ENCODE measurements around the gene ULK4. TPM values are rescaled to one million over a fixed set of nuclear protein-coding genes. Genes with fewer than 3 reads are reported as not detected.

ULK4 gene
- total and polyA plus RNA-seq, 2 of the 4 experiments (the other 2 are of a cell fraction) = 2.7 to 5.0 TPM

- Histone ChIP-seq H2BK5ac (ENCODE audit: low read depth, low read length, poor library complexity, severe bottlenecking) (no peak overlapping the region), H2AFZ (replicated peaks; ENCODE audit: low read length, poor library complexity) (no peak overlapping the region), H3K9ac (ENCODE audit: low read depth, low read length) (no peak overlapping the region), H3K4me3 (ENCODE audit: insufficient read depth, low read depth, low read length) (no peak overlapping the region), H4K8ac (ENCODE audit: low read depth in 2 of 2, low read length in 2 of 2) (no peak overlapping the region), H3K14ac (replicated peaks; ENCODE audit: low read depth, low read length) (no peak overlapping the region), H3K27ac (ENCODE audit: insufficient read depth, low read length) (no peak overlapping the region), H3K79me1 (ENCODE audit: low read depth in 1 of 2, low read length in 2 of 2) (no peaks in the 10 kb centered on the region), H3K27me3 (ENCODE audit: control insufficient read depth, insufficient read depth, low read length) (0 out of 2 replicates have a peak, but pooled peaks cover 1% of the 10 kb centered on the region), H4K20me1 (ENCODE audit: insufficient read depth, low read length) (no peaks in the 10 kb centered on the region), H3K23ac (ENCODE audit: low read depth, low read length) (no peak overlapping the region), H2BK15ac (ENCODE audit: low read depth, low read length) (no peak overlapping the region), H3K4me2 (ENCODE audit: low read depth, low read length) (no peak overlapping the region), H3K56ac (ENCODE audit: extremely low read depth, insufficient read depth, low read length) (no peak overlapping the region), H4K5ac (ENCODE audit: low read depth, low read length) (no peak overlapping the region), H4K91ac (ENCODE audit: insufficient read depth, low read depth, low read length) (no peak overlapping the region), H2AK9ac (replicated peaks; ENCODE audit: low read depth, low read length, poor library complexity) (no peak overlapping the region), H3K18ac (ENCODE audit: low read depth, low read length) (no peak overlapping the region), H2BK20ac (ENCODE audit: low read depth, low read length) (no peak overlapping the region), H2AK5ac (ENCODE audit: low read depth, low read length) (no peak overlapping the region), H3K4me1 (ENCODE audit: control insufficient read depth, insufficient read depth, low read length) (no peaks in the 10 kb centered on the region), H3K4ac (ENCODE audit: low read depth, low read length) (no peak overlapping the region), H3K36me3 (ENCODE audit: control insufficient read depth, insufficient read depth, low read length) (no peaks in the 10 kb centered on the region), H3K9me3 (ENCODE audit: control insufficient read depth, insufficient read depth, low read length) (no peaks in the 10 kb centered on the region), H2BK120ac (ENCODE audit: low read depth, low read length) (no peak overlapping the region), H3K9me1 (ENCODE audit: insufficient read depth, low read length) (no peaks in the 10 kb centered on the region)
- in situ Hi-C loops (cut with MboI; ENCODE audit: low sequenced_read_pairs) (no loop called here), intact Hi-C loops (cut with micrococcal nuclease) (no loop called here), dilution Hi-C loops (cut with HindIII; ENCODE audit: low sequenced_read_pairs, unreplicated experiment) (no loop called here)
- BruUV-seq (replicated peaks) = no TSS peak
- no peak for DNase-seq
- TF ChIP-seq NFE2L2 (IDR thresholded peaks at IDR 0.05; ENCODE audit: low read depth, low read length) (no peak), MAFK (IDR thresholded peaks at IDR 0.05; ENCODE audit: low read depth, low read length) (no peak), MXI1 (IDR thresholded peaks at IDR 0.05; ENCODE audit: borderline replicate concordance, low read depth, low read length) (no peak), POLR2A (IDR thresholded peaks at IDR 0.05; ENCODE audit: low read depth, low read length) (no peak), ELK1 (IDR thresholded peaks at IDR 0.05; ENCODE audit: borderline replicate concordance, low read depth, low read length) (no peak), RFX5 (IDR thresholded peaks at IDR 0.05; ENCODE audit: low read depth, low read length) (no peak), CEBPB (IDR thresholded peaks at IDR 0.05; ENCODE audit: low read depth, low read length) (no peak), SMC3 (IDR thresholded peaks at IDR 0.05; ENCODE audit: low read depth, low read length) (no peak), CHD1 (IDR thresholded peaks at IDR 0.05; ENCODE audit: low read depth, low read length) (no peak), CTCF (conservative IDR thresholded peaks at IDR 0.05; ENCODE audit: low read depth, low read length) (no peak), FOS (IDR thresholded peaks at IDR 0.05; ENCODE audit: low read depth, low read length) (no peak), RCOR1 (IDR thresholded peaks at IDR 0.05; ENCODE audit: insufficient replicate concordance, low read length) (no peak)
- no peak for ATAC-seq (ENCODE audit: low read depth)
- ChIA-PET POLR2A (ENCODE audit: unreplicated experiment) (no interaction called here), CTCF (interaction anchor here (0.6 kb wide), 1 partner anchor 1129 kb away, joined by 3 read pairs; no protein-coding TSS in a partner anchor)
- no CpG with 5 or more reads among the region's 2 CpGs for WGBS, 2 experiments (ENCODE audit: extremely low coverage in 2 of 2, insufficient read length in 1 of 2)
Measured at GRCh38 chr3:41290306-41290705, 671.6 kb downstream of the ULK4 start.
